WTC11 (cell line): ENCODE data around the gene PADI6. TPM values are rescaled to one million over a fixed set of nuclear protein-coding genes. Genes with fewer than 3 reads are reported as not detected.

Source experiments
- ATAC-seq: fragments of 200-7000 bp; cut with Tn5 transposase; 2 replicates; pipeline ENCODE4 v1.10.0; 2021; ENCODE audit warnings: mild to moderate bottlenecking, moderate library complexity
- CTCF ChIA-PET: fragments of 300-600 bp; sonication (Branson Sonifier 250); formaldehyde crosslinking; loops from one replicate; lab custom pipeline; 2021; ENCODE audit warnings: antibody characterized with exemption; lab: Charles Lee
- POLR2A ChIA-PET: fragments of 350-600 bp; sonication (Branson Sonifier 250); formaldehyde crosslinking; loops from one replicate; lab custom pipeline; 2021; ENCODE audit warnings: antibody characterized with exemption; lab: Charles Lee
- DNase-seq: peaks from one replicate; pipeline ENCODE4 v3.0.0; 2021; ENCODE audit warnings: low spot score
- H3K27ac Mint-ChIP-seq: 2 replicates; pipeline ENCODE4 v1.8.0; 2021; ENCODE audit warnings: mixed read lengths
- H3K27me3 Mint-ChIP-seq: 2 replicates; pipeline ENCODE4 v1.8.0; 2021; ENCODE audit warnings: low read depth, mild to moderate bottlenecking, moderate library complexity, mixed read lengths
- H3K36me3 Mint-ChIP-seq: 2 replicates; pipeline ENCODE4 v1.8.0; 2021; ENCODE audit warnings: mixed read lengths
- H3K4me1 Mint-ChIP-seq: 2 replicates; pipeline ENCODE4 v1.8.0; 2022; ENCODE audit warnings: mixed read lengths
- H3K4me3 Mint-ChIP-seq: 2 replicates; pipeline ENCODE4 v1.8.0; 2021; ENCODE audit warnings: mild to moderate bottlenecking, moderate library complexity, mixed read lengths
- H3K9me3 Mint-ChIP-seq: 2 replicates; pipeline ENCODE4 v1.8.0; 2021; ENCODE audit warnings: mixed read lengths
- CREB1 ChIP-seq: sonication (generic); formaldehyde crosslinking; IDR thresholded peaks from 2 replicates; pipeline ENCODE4 v1.8.0; 2023; ENCODE audit warnings: mild to moderate bottlenecking, missing genetic modification reagents
- CREM ChIP-seq: sonication (generic); formaldehyde crosslinking; IDR thresholded peaks from 2 replicates; pipeline ENCODE4 v1.8.1; 2022; ENCODE audit warnings: mild to moderate bottlenecking, missing genetic modification reagents, moderate library complexity
- CTCF ChIP-seq: fragments of 200-600 bp; IDR thresholded peaks from 2 replicates; pipeline ENCODE4 v1.8.0; 2022; ENCODE audit warnings: antibody characterized with exemption
- E2F5 ChIP-seq: sonication (generic); formaldehyde crosslinking; IDR thresholded peaks from 2 replicates; pipeline ENCODE4 v1.8.1; 2022; ENCODE audit warnings: mild to moderate bottlenecking, moderate library complexity, missing genetic modification reagents
- ETV6 ChIP-seq: sonication (generic); formaldehyde crosslinking; IDR thresholded peaks from 2 replicates; pipeline ENCODE4 v1.8.1; 2022; ENCODE audit warnings: mild to moderate bottlenecking, missing genetic modification reagents
- MAX ChIP-seq: sonication (generic); formaldehyde crosslinking; IDR thresholded peaks from 2 replicates; pipeline ENCODE4 v1.8.0; 2022; ENCODE audit warnings: mild to moderate bottlenecking, missing genetic modification reagents
- MYBL2 ChIP-seq: sonication (generic); formaldehyde crosslinking; IDR thresholded peaks from 2 replicates; pipeline ENCODE4 v1.8.1; 2023; ENCODE audit warnings: mild to moderate bottlenecking, moderate library complexity, missing genetic modification reagents
- RORB ChIP-seq: fragments of 250-450 bp; sonication (Bioruptor Pico); IDR thresholded peaks from 2 replicates; pipeline ENCODE4 v1.9.0; 2021; ENCODE audit warnings: mild to moderate bottlenecking
- SP1 ChIP-seq: sonication (generic); formaldehyde crosslinking; conservative IDR thresholded peaks from 2 replicates; pipeline ENCODE4 v1.8.1; 2022; ENCODE audit warnings: missing genetic modification reagents
- TCF7 ChIP-seq: sonication (generic); formaldehyde crosslinking; IDR thresholded peaks from 2 replicates; pipeline ENCODE4 v1.8.0; 2022; ENCODE audit warnings: mild to moderate bottlenecking, low read depth, missing genetic modification reagents, moderate library complexity
- TEAD4 ChIP-seq: sonication (generic); formaldehyde crosslinking; IDR thresholded peaks from 2 replicates; pipeline ENCODE4 v1.8.0; 2022; ENCODE audit warnings: mild to moderate bottlenecking, missing genetic modification reagents
- ZNF219 ChIP-seq: sonication (generic); formaldehyde crosslinking; IDR thresholded peaks from 2 replicates; pipeline ENCODE4 v1.8.0; 2023; ENCODE audit warnings: missing genetic modification reagents, mild to moderate bottlenecking, borderline replicate concordance
- ZNF281 ChIP-seq: sonication (generic); formaldehyde crosslinking; IDR thresholded peaks from 2 replicates; pipeline ENCODE4 v1.8.0; 2023; ENCODE audit warnings: mild to moderate bottlenecking, missing genetic modification reagents
- ZNF317 ChIP-seq: sonication (generic); formaldehyde crosslinking; IDR thresholded peaks from 2 replicates; pipeline ENCODE4 v1.8.1; 2023; ENCODE audit warnings: low read depth, mild to moderate bottlenecking, moderate library complexity, missing genetic modification reagents, borderline replicate concordance
- ZNF425 ChIP-seq: fragments of 250-450 bp; sonication (Bioruptor Pico); conservative IDR thresholded peaks from 2 replicates; pipeline ENCODE4 v1.9.0; 2021; ENCODE audit warnings: mild to moderate bottlenecking
- ZNF532 ChIP-seq: fragments of 250-450 bp; sonication (Bioruptor Pico); IDR thresholded peaks from 2 replicates; pipeline ENCODE4 v1.9.0; 2021; ENCODE audit warnings: mild to moderate bottlenecking, borderline replicate concordance
- total RNA-seq: library from RNA; stranded (reverse); gene quantifications from 3 replicates; pipeline ENCODE4 v1.2.3, GENCODE V29; 2021
- TF ChIP-seq, protein P1 (sequence below): sonication (generic); formaldehyde crosslinking; IDR thresholded peaks from 2 replicates; pipeline ENCODE4 v1.8.1; 2023; ENCODE audit warnings: mild to moderate bottlenecking, missing genetic modification reagents
- TF ChIP-seq, protein P2 (sequence below): sonication (generic); formaldehyde crosslinking; IDR thresholded peaks from 2 replicates; pipeline ENCODE4 v1.8.1; 2023; ENCODE audit warnings: mild to moderate bottlenecking, missing genetic modification reagents, moderate library complexity

The PADI6 gene
- total RNA-seq, 1 experiment from 2014 or later = not detected

DNA sequence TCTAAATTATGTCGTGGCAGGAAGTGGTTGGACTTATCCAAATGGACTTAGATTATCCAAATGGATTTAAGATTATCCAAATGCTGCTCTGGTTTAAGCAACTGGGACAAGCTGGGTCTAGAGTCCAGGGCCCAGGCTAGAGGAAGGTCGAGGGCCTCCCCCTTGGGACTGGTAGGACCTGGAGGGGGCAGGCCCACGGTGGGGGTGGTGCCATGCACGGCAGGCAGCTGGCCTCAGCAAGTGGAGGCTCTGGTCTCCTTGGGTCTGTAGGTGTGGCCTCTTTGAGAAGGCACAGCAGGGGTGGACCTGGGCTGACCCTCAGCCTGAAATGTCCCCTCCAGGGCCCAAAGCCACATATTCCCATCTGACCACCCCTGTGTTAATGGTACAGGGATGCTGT is 29.8 kb downstream of the PADI6 start:
- Mint-ChIP-seq H3K36me3 (no peaks in the 10 kb centered on the region; the same call in 1 of the 2 replicates), H3K27ac (no peak overlapping the region), H3K27me3 (no peaks in the 10 kb centered on the region), H3K4me1 (peaks cover 28% of the 10 kb centered on the region), H3K4me3 (no peak overlapping the region), H3K9me3 (no peaks in the 10 kb centered on the region)
- ChIA-PET POLR2A (no interaction called here), CTCF (interaction anchor here (1.1 to 1.8 kb wide), 4 partner anchors 30 to 326 kb away, joined by 3 to 5 read pairs (median 4); no protein-coding TSS in a partner anchor)
- DNase-seq = no peak
- TF ChIP-seq ZNF425 (CRISPR knock-in tag) (no peak), E2F5 (CRISPR knock-in tag) (no peak), ZNF281 (no peak), SP1 (no peak)
- TF ChIP-seq, protein P1, sequence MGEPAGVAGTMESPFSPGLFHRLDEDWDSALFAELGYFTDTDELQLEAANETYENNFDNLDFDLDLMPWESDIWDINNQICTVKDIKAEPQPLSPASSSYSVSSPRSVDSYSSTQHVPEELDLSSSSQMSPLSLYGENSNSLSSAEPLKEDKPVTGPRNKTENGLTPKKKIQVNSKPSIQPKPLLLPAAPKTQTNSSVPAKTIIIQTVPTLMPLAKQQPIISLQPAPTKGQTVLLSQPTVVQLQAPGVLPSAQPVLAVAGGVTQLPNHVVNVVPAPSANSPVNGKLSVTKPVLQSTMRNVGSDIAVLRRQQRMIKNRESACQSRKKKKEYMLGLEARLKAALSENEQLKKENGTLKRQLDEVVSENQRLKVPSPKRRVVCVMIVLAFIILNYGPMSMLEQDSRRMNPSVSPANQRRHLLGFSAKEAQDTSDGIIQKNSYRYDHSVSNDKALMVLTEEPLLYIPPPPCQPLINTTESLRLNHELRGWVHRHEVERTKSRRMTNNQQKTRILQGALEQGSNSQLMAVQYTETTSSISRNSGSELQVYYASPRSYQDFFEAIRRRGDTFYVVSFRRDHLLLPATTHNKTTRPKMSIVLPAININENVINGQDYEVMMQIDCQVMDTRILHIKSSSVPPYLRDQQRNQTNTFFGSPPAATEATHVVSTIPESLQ (CRISPR knock-in tag) = no peak
- no peak for ATAC-seq

GRCh38 chr1:17403081-17403480 is 31.1 kb downstream of the PADI6 start:
- no peak for ATAC-seq
- Mint-ChIP-seq H3K27ac (no peak overlapping the region), H3K4me3 (no peak overlapping the region), H3K36me3 (peaks cover 11% of the 10 kb centered on the region), H3K27me3 (no peaks in the 10 kb centered on the region), H3K4me1 (peaks cover 35% of the 10 kb centered on the region), H3K9me3 (no peaks in the 10 kb centered on the region)
- no peak for DNase-seq
- POLR2A ChIA-PET = no interaction called here
- CTCF ChIA-PET = interaction anchor here (0.7 to 2.6 kb wide), 5 partner anchors 39 to 328 kb away, joined by 4 to 10 read pairs (median 4); no protein-coding TSS in a partner anchor
- TF ChIP-seq ZNF532 (CRISPR knock-in tag) (no peak), CREB1 (CRISPR knock-in tag) (no peak), MAX (no peak), ZNF317 (CRISPR knock-in tag) (no peak), ZNF219 (CRISPR knock-in tag) (no peak), TEAD4 (CRISPR knock-in tag) (no peak), RORB (no peak), MYBL2 (no peak), TCF7 (CRISPR knock-in tag) (no peak), CTCF (no peak), CREM (CRISPR knock-in tag) (no peak), ETV6 (CRISPR knock-in tag) (no peak)
- TF ChIP-seq, protein P2, sequence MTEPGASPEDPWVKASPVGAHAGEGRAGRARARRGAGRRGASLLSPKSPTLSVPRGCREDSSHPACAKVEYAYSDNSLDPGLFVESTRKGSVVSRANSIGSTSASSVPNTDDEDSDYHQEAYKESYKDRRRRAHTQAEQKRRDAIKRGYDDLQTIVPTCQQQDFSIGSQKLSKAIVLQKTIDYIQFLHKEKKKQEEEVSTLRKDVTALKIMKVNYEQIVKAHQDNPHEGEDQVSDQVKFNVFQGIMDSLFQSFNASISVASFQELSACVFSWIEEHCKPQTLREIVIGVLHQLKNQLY = no peak
